NCI-H146 treated with DMSO at 0.1 percent for 48 hours (cell line): Measurements from ENCODE around the gene TMEM9.

ENCODE experiments used
- DNase-seq: peaks from one replicate; lab custom pipeline; 2025; ENCODE audit not compliant: unreplicated experiment; lab: John Stamatoyannopoulos, UW

TMEM9 gene

DNA sequence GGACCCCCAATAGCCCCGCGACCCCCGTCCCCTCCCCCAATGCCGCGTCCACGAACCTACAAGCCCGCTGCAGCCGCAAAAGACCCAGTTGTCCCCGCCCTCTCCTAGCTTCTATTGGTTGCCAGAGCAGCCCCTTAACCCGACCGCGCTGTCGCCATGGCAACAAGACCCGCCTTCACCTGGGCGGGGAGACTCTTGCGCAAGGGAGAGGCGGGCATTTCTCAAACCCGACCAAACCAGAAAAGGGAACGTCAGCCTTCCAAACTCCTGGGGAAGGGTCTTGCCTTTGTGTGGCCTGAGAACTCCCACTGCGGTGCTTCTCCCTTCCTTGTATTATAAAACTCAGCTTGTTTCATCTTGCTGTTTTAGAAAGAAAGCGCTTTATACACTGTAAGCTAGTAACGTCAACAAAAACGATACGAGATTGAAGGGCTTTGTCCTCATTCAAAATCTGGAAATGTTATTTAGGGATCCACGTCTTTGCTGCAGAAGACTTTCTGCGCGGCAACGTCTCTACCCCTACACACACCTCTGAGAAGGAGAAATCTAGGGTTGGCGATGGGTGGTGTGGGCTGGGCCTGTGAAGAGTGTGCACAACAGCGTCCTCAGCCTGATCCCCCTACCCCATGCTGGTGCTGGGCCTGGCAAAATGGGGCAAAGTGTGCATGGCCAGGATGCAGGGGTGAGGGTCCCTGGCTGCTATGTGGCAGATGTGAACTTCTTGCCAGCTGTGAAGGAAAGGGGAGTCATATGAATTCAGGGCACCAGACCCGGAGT lies at the start of gene TMEM9:
Gene TMEM9, minus strand, starts transcription at position 86 of the 777 bp plus-strand sequence. CDS start 551 bp downstream, outside the sequence.
- DNase-seq, result peak; percentile 92

DNA sequence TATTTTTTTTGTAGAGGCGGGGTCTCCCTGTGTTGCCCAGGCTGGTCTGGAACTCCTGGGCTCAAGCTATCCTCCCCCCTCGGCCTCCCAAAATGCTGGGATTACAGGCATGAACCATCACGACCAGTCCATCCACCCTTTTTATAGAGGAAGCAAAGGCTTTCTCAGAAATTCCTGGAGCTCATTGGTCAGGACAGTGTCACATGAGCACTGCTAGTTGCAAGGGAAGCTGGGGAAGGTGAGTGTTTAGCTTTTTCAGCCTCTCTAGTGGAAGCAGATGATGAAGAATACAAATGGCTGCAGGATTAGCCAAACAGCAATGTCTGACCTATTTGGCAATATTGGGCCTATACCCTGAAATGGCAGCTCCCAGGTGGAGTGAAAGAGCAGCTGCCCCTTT lies 44.3 kb upstream of the TMEM9 start:
- DNase-seq, result no peak

DNA sequence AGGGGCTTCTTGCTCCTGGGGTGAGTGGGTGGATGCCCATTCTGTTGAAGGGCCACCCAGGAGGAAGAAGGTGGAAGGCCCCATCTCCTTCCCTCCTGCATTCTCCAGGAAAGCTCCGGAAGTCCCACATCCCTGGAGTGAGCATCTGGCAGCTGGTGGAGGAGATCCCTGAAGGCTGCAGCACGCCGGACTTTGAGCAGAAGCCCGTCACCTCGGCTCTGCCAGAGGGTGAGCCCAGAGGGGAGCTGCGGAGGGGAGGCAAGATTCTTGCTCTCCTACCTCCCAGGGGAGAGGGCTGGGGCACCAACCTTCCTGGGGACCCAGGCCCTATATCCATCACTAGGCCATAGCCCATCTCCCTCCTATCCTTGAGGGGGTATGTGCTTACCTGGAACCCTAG lies 39.8 kb upstream of the TMEM9 start:
- DNase-seq, result no peak

DNA sequence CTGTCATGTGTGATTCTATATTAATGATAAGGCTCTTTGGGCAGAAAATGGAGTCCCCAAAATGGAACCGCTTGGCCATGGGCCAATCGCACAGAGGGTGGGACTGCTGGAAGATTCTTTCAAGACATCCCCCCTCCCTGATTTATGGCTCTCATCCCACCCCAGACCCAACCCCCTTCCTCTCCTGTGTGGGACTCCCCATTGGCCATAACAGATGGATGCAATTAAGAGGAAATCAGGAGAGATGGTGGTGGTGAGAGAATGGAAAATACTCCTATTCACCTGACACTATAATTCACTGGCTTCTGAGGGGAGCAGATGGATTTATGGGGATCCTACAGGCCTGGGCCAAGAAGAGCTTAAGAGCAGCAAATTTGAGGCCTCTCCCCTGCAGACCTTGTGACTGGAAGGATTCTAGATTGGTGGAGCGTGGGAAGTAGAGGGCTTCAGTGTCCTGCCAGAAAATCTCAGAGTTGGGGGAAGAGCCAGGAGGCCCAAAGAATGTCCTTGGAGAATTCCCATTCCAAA lies 38.1 kb upstream of the TMEM9 start:
- no peak for DNase-seq

DNA sequence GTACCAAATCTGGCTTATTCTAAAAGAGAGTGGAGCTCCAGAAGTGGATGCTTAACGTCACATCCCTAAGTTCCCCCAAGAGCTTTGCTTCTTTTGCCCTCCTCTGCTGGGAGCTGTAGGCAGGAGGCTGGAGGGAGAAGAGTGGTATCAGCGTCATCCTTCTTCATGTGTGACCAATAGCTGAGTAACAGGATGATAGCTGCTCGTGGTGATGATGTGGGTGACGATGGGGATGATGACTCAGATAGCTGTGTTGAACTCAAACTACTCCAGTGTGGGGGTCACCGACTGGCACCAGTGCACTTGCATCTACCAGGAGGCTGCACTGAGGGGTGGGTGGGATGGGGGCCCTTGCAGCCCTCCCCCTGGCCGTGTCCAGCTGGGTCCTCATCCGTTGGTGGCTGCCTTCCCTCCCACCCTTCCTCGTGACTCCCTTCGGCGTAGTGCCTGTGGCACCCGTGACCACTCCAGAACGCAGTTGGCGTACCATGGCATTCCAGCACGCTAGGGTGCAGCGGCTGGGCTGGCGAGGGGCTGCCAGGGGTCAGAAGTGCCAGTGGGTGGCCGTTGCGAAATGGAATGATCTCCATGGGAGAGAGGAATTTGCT lies 37.5 kb upstream of the TMEM9 start:
- no peak for DNase-seq

DNA sequence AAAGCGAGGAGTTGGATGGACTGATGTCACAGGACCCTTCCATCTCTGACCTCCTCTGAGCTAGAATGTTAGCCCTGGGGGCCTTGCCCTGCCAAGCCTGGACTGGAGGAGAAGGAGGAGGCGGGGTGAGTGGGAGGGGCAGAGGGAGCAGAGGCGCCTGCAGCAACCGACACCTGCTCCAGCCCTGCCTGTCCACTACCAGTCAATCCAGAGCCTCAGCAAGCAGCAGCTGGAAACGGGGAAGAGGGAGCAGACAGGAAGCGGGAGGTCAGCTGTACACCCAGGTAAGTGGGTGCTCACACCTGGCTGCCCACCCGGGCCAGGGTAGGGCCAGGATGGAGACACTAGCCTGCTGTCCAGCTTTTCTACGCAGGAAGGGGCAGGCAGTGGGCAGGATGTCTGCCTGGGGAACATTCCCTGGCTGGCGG lies 36.4 kb upstream of the TMEM9 start, which contains the start of gene IGFN1:
Gene IGFN1, plus strand, starts transcription at position 201 of the 428 bp plus-strand sequence. CDS start 2,470 bp downstream, outside the sequence.
- peak; percentile 84 for DNase-seq

DNA sequence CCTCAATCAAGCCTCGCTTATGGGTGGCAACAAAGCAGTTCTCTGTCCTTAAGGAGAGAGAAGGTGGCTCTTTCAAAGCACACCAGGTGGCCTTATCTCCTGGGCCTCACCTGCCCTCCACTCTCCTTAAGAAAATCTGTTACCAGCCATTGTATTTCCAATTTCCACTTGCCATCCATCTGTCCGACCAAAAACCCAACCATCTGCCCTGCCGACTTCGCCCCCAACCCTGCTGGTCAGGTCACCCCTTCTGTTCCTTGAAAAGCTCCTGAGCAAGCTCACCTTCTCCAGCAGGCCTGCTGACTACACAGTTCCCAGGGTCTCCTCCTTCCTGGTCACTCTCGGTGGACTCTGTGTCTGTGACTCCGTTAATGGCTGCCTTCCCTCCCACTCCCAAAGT lies 35.7 kb upstream of the TMEM9 start:
- DNase-seq, result no peak

DNA sequence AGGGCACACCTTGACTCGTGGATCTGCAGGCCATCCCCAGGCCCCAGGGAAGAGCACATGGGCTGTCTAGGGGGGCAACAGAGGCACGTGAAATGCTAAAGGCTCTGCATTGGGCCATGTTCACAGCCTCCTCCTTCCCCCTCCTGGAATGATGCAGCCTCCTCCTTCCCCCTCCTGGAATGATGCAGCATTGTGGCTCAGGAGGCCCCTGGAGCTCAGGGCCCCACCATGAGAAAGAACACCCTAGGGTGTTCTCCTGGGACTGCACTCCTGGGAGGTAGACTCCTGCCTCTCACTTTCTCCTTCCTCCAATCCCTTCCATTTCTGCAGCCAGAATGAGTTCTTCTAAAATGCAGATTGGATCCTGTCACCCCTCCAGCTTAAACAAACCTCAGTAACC lies 34.8 kb upstream of the TMEM9 start:
- no peak for DNase-seq

DNA sequence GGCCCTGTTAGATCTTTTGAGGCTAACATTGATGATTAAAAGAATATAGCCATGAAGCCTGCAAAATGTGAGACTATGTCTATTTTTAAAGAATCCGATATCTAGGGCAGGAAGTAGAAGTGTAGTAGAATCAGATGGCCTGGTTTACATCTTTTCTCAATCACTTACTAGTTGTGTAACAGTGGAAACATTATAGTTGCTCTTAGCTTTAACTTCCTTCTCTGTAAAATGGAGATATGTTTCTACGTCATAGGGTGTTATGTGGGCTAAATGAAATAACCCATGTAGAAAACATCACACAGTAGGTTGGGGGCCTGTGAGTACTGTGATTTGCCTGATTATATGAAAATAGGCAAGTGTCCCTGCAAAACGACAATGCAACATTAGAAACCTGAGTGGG lies 31.9 kb upstream of the TMEM9 start:
- DNase-seq, result no peak

DNA sequence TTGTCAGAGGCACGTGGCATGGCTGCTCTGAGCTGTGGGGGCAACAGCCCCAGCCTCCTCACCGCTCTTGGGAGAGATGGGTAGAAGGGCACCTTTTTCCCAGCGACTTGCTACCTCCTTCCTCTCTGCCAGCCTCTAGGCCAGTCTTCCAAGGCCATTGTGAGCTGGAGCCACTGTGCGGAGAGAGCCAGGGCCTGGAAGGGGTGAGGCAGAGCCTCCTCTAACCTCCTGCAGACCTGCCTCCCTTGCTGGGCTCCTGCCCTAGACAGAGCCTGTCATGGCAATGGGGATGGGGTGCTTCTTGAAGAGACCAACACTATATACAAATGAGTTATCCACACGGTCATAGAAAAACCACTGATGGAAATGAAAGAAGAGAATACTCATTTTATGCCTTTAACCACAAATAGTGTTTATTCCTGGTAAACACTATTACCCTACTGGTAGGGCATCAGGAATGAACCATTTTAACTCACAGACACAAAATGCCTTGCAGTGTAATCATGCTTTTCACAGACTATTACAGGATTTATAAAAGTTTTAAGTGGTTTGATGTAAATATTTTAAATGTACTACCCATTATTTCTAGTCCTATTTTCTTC lies 31.4 kb upstream of the TMEM9 start:
- DNase-seq, result no peak

DNA sequence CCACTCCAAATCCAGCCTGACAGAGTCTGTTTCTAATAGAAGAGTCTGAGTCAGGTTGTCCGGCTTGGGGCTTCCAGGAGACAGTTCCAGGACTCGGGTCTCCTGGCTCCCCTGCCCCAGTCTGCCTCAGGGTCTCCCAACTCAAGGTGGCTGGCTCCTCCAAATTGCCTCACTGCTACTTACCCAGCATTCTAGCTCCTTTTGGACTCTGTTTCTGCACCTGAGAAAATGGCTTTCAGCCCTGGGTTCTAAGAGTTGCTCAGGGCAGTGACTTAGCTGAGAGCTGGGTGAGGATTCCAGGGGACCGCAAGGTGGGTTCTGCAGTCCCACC lies 30.8 kb upstream of the TMEM9 start:
- DNase-seq, result no peak

DNA sequence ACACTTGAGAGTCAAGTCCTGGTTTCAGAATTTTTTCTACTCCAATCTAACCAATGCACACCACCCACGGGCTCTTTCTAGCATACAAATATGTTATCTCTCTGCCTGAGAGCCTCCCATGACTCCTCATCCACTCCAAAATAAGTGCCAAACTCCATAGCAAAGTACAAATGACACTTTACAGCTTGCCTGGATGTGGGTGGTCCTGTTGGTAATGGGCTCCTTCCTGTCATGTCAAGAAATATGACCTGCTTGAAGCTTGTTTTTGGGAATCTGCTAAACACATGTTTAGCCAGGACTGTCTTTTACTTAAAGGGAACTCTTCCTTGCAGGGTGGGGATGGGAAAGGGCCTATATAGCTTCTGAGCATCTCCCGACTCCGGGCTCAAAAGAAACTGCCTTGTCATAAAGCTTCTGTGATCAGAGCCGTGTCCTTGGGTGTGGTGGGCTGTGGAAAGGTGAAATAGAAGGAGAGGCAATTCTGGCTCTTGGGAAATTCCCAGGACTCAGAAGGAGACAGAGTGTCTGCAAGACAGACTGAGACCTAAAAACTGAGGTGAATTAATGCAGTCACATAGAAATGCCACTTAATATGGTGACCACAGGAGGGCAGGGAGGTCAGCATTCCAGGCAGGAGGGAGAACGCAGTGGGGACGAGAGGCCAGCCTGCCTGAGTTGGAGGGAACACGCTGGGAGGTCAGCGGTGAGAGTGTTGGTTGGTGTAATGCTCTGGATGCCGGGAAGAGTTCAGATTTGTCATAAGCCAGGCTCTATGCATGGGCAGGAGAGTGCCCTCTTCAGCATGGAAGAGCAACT lies 30.2 kb upstream of the TMEM9 start:
- DNase-seq, result no peak

DNA sequence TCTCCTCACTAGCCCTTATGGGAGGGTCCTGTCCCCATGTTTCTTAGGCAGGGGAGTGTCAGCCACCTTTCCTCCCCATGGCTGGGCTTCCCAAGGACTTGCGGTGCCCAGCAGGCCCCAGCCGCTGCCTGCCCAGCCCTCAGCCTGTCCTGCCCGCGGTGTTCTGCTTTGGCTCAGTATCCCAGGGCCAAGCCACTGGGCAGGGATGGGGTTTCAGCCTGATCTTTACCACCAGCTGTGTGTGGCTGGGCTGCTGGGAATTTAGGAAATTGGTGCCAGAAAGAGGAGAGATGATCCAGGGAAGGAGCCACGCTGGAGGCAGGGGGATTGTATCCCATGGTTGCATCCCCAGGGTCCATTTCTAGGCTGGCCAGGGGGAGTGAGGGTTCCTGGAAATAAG lies 29.5 kb upstream of the TMEM9 start:
- no peak for DNase-seq

DNA sequence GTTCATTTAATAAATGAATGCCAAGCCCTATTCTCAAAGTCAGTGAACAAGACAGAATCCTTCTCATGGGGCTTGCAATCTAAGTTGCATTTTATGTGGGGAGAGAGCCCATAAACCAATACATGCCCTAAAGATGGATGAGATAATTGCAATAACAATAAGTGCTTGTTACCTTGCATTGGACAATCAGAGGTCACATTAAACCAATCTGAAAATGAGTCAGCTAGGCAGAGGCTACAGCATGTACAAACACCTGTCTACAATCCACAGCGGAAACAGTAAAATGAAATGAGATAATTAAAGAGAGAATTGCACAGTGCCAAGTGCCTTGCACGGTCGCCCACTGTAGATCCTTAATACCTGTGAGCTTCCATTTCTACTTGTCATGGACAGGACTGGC lies 28.9 kb upstream of the TMEM9 start:
- peak; percentile 50 for DNase-seq

DNA sequence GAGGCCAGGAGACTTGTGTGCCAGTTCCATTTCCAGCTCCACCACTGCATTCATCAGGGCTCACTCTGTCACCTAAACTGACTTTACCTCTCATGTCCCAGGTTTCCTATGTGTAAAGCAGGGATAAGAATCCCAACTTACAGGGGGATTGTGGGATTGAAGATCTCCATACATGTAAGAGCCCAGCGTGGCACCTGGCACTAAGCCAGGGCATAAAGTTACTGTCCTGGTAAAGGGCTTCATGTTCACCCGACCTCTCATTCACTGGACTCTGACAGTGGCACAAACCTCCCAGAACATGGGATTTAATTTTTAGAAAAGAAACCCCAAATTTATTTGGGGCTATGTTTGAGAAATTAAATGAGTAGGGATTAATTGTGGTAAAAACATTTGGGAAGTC lies 27.5 kb upstream of the TMEM9 start:
- no peak for DNase-seq

DNA sequence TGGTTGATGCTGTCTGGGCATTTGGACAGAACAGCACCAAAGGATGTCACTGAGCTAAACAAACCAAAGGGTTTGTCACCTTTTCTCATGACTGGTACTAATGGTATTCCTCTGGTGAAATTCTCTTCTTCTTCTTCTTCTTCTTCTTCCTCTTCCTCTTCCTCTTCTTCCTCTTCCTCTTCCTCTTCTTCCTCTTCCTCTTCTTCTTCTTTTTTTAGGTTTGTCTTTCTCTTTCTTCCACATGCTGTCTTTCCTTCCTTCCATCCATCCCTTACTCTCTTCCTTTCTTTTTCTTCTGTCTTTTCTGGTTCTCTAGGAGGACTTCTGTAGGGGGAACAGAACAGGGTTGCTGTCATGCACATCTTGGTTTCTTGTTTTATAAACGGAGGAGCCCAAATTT lies 27.0 kb upstream of the TMEM9 start:
- no peak for DNase-seq

DNA sequence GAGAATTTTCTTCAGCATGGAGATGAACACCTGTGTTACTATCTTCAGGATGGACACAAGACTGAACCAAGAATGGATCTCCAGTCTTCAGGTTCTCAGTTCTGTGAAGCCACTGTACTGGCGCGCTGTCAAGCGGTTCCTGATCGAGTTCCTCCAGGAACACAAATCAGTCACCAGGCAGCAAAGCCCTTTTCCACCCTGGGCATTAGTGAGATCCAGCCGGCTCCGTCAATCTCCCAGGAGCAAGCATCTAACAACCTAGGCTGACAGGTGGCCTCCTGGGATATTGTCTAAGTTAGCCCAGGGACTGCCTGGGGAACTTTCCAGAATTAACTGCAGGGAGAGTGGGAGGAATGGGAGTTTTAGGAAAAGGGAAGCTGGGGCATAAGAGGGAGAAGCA lies 26.6 kb upstream of the TMEM9 start:
- no peak for DNase-seq

DNA sequence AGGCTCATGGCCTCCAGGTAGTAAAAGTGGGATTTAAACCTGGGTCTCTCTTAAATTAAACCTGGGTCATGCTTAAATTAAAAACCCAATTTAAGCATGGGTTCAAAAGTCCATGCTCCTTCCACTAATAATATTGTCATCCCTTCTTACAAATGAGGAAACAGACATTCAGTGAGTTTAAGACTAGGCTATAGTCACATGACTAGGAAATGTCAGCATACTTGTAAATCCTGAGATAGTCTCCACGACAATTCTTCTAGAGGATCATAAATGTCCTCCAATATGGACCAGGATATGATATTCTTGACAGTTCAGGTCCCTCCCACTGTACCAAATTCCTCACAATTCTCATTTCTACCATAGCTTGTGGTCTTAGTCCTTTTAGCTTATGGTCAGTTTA lies 25.9 kb upstream of the TMEM9 start:
- no peak for DNase-seq

DNA sequence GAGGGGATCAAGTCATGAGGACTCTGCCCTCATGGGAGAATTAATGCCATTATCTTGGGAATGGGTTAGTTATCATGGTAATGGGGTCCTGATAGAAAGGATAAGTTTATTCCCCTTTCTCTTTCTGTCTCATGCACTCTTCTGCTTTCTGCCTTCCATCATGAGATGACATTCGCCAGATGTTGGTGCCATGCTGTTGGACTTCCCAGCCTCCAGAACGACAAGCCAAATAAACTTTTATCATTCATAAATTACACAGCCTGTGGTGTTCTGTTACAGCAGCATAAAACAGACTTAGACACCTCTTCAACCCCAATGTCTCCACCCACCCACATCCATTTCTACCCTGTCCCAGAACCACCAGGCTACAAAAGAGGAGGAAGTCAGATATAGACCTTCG lies 24.4 kb upstream of the TMEM9 start:
- DNase-seq, result no peak

DNA sequence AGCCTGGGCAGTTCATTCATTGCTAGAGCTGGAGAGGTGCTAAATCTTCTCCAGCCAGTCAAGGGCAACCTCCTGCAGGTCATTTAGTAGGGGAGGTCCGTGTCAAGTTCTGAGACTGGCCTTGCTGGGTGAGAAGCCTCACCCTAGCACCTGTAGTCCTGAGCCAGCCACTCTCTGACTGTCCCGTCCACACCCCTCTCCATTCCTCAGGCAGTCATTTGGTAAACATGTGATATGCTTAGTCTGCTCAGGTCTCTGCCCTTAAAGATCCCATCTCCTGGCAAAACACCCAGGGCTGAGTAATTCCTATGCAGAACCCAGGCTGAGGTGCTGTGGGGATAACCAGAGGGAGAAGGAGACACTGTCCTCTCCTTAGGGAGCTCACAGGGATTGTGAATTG lies 22.7 kb upstream of the TMEM9 start:
- DNase-seq, result no peak

DNA sequence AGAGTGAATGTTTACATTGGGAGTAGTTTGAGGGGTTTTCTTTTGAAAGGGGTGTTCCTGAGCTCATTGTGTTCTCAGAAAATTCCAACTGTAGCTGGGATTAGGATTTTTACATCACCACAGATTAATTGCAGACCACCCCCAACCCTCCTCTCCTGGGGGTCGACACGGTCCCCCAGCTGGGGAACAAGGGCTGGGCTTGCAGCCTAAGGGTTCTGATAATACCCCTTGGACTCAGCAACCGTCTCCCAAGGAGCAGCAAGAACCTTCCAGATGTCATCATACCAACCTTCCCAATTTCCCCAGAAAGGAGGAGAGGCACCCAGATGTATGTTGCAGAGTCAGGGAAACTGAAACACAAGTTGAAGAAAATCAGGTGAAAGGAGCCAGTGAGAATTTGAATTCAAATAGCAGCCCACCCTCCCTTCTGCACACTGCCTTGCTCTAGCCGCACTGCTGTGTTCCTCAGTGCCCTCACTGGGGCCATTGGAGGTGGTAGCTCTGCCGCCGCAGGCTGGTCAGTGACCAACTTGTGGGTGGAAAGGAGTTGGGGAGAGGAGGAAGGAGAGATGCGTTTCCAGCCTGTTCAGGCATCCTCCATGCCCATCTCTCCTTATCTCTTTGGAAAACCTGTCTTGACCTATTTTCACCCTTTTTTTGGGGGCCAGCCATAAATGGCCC lies 21.7 kb upstream of the TMEM9 start:
- DNase-seq, result no peak
